UCSD-AML1 (cell line): Measurements from ENCODE around the gene CYP3A7.
"Not testable (repeated sequence)": the region's sequence is repeated elsewhere in the genome, so short reads cannot be mapped to it uniquely, and the experiment has no call there.

ENCODE experiments used
- DNase-seq: peaks from one replicate; lab custom pipeline; 2025; ENCODE audit not compliant: unreplicated experiment; lab: John Stamatoyannopoulos, UW

CYP3A7 gene

GRCh38 chr7:99709838-99710578 lies 25.0 kb downstream of the CYP3A7 start:
- DNase-seq, result no peak

GRCh38 chr7:99709260-99709659 lies 25.7 kb downstream of the CYP3A7 start:
- DNase-seq, result no peak

GRCh38 chr7:99707096-99707495 lies 27.9 kb downstream of the CYP3A7 start:
- no peak for DNase-seq

DNA sequence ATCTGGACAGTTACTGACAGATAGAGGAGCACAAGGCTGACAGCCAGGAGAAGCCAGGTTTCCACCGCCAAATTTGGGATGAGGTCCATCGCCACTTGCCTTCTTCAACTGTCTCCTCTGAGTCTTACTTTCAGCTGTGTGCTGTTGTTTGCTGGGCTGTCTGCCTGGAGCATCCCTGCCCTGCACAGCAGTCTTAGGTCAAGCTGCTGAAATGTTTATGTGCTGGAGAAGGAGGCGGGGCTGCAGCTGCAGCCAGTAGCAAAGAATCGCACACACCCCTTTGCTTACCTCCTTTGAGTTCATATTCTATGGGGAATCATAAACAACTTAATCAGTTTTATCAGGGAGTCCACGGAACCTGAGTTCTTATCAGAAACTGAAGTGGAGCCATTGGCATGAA lies 35.0 kb downstream of the CYP3A7 start:
- no peak for DNase-seq

DNA sequence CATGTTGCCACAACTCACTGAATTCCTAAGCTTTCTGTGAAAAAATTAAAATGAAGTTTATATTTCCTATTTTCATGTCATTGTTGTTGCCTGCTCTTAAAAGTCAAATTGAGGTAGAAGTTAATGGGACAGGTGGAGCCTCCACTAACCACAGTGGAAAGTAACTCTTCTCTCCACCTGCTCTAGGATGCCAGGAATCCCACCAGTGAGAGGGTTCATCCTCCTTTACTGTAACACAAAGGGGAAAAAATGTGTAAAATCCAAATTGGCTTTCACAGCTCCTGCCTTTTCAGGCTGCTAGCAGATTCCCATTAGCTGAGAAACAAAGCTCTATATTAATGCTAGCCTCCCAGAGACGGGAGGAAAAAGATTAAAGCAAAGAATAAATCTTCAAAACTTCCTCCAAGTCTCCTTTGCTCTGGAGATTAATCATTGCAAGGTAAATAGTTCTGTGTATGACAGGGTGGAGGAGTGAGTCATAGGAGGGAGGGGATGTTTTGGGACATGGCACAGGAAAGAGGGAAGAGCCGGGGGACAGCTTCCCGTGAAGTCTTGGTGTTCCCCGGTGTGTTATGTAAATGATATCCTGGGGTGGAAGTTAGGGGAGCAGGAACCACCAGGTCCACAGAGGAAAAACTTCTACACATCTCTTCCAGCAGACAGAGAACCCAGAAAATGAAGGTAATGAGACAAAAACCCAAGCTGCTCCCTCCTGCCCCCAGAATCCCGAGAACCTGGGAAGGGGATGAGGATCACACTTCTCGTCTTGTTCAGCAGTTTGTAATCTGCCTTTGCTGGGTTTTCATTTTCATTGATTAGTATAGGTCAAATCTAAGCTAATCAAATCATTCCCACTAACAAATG lies 35.9 kb downstream of the CYP3A7 start:
- not testable (repeated sequence) for DNase-seq

DNA sequence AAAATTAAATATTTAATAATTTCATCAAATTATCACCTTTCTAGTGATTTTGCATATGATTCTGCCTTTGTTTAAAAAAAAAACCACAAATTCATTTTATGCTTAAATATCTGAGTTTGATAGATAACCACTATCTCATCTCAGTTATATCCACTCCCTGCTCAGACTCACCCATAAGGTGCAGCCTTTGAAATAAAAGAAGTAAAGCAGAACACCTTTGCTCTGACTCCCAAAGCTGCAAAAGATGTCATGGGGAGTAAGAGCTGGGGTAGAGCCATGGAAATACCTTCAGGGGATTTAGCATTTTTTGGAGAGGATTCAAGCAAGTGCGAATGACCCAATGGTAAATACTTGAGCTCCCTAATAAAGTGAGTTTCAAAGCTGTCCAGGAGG lies 40.1 kb downstream of the CYP3A7 start:
- no peak for DNase-seq

GRCh38 chr7:99694201-99694911 lies 40.6 kb downstream of the CYP3A7 start:
- no peak for DNase-seq

DNA sequence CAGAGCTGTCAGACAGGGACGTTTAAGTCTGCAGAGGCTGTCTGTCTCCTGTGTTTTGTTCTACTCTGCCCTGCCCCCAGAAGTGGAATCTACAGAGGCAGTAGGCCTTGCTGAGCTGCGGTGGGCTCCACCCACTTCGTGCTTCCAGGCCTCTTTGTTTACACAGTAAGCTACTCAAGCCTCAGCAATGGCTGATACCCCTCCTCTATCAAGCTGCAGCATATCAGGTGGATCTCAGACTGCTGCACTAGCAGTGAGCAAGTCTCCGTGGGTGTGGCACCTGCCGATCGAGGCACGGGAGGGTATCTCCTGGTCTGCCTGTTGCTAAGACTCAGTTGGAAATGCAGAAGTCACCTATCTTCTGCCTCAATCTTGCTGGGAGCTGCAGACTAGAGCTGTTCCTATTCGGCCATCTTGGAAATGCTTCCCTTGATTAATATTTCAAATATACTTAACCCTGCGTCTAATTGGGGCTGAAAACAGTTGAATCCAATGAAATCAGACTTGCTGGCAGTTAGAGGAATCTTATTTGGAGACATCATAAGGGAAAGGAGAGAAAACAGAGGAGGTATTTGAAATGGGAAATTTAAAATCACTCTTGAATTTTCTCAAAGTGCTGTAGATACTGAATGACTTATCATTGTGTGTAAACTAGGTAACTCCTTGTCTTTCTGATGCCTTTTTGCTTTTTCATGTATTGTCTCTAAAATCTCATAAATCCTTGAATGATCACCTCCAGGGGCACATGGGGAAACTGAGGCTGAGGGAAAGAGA lies 41.4 kb downstream of the CYP3A7 start:
- no peak for DNase-seq

GRCh38 chr7:99693100-99693426 lies 41.9 kb downstream of the CYP3A7 start:
- no peak for DNase-seq

DNA sequence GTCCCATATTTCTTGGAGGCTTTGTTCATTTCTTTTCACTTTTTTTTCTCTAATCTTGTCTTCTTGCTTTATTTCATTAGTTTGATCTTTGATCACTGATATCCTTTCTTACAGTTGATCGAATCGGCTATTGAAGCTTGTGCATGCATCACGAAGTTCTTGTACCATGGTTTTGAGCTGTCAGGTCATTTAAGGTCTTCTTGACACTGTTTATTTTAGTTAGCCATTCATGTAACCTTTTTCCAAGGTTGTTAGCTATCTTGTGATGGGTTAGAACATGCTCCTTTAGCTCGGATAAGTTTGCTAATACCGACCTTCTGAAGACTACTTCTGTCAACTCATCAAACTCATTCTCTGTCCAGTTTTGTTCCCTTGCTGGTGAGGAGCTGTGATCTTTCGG lies 42.4 kb downstream of the CYP3A7 start:
- DNase-seq, result not testable (repeated sequence)

- not testable (repeated sequence) for DNase-seq
These were observed 43.3 kb downstream of the CYP3A7 start for GRCh38 chr7:99691658-99692057.

DNA sequence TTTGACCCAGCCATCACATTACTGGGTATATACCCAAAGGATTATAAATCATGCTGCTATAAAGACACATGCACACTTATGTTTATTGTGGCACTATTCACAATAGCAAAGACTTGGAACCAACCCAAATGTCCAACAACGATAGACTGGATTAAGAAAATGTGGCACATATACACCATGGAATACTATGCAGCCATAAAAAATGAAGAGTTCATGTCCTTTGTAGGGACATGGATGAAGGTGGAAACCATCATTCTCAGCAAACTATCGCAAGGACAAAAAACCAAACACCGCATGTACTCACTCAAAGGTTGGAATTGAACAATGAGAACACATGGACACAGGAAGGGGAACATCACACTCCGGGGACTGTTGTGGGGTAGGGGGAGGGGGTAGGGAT lies 44.1 kb downstream of the CYP3A7 start:
- DNase-seq, result not testable (repeated sequence)

DNA sequence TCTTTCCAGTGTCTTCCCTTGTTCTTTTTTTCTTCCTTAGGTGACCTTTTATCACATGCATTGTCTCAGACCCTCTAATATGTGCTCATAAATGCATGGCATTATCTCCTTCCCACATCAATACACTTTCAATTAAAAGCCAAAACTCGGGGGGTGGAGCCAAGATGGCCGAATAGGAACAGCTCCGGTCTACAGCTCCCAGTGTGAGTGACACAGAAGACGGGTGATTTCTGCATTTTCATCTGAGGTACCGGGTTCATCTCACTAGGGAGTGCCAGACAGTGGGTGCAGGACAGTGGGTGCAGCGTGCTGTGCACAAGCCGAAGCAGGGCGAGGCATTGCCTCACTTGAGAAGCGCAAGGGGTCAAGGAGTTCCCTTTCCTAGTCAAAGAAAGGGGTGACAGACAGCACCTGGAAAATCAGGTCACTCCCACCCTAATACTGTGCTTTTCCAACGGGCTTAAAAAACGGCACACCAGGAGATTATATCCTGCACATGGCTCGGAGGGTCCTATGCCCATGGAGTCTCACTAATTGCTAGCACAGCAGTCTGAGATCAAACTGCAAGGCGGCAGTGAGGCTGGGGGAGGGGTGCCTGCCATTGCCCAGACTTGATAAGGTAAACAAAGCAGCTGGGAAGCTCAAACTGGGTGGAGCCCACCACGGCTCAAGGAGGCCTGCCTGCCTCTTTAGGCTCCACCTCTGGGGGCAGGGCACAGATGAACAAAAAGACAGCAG lies 49.0 kb downstream of the CYP3A7 start:
- not testable (repeated sequence) for DNase-seq

DNA sequence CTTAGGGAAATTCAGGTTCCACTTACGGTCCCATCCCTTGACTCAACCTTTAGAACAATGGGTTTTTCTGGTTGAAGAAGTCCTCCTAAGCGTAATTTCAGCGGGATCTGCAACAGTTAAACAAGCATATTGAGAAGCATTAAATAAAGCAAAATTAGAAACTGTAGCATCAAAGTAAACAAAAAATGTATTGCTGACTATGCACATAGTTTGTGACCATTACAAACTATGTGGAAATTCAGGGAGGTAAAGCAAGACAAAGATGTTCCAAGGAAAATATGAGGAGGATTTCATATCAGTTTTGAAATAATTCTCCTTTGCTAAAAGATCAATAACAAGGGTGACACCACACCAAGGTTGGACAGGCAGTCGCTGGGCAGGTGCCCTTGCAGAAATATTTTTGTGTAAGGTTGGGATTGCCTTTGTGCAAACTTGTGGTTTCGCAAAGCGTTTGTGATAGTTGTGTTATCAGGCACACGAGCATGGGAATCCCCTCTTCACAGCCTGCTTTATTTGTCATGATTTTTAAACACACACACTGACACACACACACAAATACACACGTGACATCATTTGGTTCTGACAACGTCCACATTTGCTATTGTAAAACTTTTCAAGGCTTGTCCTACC lies 49.8 kb downstream of the CYP3A7 start:
- DNase-seq, result no peak

GRCh38 chr7:99679400-99680191 lies 55.4 kb downstream of the CYP3A7 start, which contains the start of gene CYP3A5:
Gene CYP3A5, minus strand, starts transcription at chr7:99679996. Its CDS starts 100 bp downstream, at chr7:99679896.
- DNase-seq, result no peak

DNA sequence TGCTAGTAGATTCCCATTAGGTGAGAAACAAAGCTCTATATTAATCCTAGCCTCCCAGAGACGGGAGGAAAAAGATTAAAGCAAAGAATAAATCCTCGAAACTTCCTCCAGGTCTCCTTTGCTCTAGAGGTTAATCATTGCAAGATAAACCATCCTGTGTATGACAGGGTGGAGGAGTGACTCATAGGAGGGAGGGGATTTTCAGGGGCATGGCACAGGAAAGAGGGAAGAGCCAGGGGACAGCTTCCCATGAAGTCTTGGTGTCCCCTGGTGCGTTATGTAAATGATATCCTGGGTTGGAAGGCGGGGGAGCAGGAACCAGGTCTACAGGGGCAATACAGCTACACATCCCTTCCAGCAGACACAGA lies 56.0 kb downstream of the CYP3A7 start:
- no peak for DNase-seq

- no peak for DNase-seq
These were observed 57.3 kb downstream of the CYP3A7 start for GRCh38 chr7:99677648-99678045.

DNA sequence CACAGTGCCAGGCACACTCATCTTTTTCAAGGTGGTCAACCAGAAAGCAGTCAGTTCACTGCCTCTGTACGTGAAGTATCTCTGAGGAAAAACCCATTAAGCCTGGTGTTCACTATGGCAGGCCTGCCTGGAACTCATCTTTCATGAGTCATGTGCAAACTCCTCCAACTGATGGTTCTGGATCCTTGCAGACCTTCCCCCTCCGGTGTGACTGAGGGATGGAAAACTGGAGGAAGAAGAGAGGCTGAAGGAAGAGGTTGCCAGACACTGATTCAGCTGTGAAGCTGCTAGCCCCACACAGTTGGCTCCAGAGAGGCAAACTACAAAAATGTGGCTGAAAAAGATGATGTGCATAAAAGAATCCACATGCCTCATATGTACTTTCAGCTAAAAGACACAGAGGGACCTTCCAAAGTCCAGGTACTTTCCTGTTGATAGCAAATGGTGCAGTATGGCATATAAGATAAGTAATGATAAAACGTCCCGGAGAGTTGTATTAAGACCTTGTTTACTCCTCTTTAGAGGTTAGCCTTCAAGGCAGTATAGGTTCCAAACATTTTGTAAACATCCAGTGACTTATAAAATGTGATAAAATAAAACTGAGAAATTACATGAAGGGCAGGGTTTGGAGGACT lies 57.9 kb downstream of the CYP3A7 start:
- DNase-seq, result no peak
